Measurements from ENCODE around the gene UNK. TPM values are rescaled to one million over a fixed set of nuclear protein-coding genes. Genes with fewer than 3 reads are reported as not detected.
"Not testable (repeated sequence)": the region's sequence is repeated elsewhere in the genome, so short reads cannot be mapped to it uniquely, and the experiment has no call there.

UNK gene
- total and polyA plus RNA-seq, 2 donors (not counting 1 experiment from before 2014, with no cell fraction given): 35.5 to 70.3 TPM

- no peak overlapping the region for H2AFZ ChIP-seq (ENCODE audit: insufficient read depth, low read depth, low read length, poor library complexity, severe bottlenecking)
- intact Hi-C loops (cut with micrococcal nuclease): no loop called here
- Mint-ChIP-seq H3K9me3 (ENCODE audit: insufficient read depth) (no peaks in the 10 kb centered on the region), H3K27ac (no peak overlapping the region), H3K27me3 (no peaks in the 10 kb centered on the region), H3K4me1 (peaks cover 10% of the 10 kb centered on the region), H3K4me3 (no peak overlapping the region)
- no peak overlapping the region for H3K9ac ChIP-seq (ENCODE audit: low read length)
- no peak overlapping the region for H3K4me3 ChIP-seq (ENCODE audit: control extremely low read depth in 1 of 5, extremely low read depth in 1 of 5, insufficient read depth in 1 of 5, low read depth in 2 of 5, low read length in 4 of 5)
- DNase-seq: no peak
- no peak for TF ChIP-seq EZH2 (IDR thresholded peaks at IDR 0.05; ENCODE audit: borderline replicate concordance, insufficient read depth, low read depth, low read length, poor library complexity, severe bottlenecking)
- TF ChIP-seq, protein P1, sequence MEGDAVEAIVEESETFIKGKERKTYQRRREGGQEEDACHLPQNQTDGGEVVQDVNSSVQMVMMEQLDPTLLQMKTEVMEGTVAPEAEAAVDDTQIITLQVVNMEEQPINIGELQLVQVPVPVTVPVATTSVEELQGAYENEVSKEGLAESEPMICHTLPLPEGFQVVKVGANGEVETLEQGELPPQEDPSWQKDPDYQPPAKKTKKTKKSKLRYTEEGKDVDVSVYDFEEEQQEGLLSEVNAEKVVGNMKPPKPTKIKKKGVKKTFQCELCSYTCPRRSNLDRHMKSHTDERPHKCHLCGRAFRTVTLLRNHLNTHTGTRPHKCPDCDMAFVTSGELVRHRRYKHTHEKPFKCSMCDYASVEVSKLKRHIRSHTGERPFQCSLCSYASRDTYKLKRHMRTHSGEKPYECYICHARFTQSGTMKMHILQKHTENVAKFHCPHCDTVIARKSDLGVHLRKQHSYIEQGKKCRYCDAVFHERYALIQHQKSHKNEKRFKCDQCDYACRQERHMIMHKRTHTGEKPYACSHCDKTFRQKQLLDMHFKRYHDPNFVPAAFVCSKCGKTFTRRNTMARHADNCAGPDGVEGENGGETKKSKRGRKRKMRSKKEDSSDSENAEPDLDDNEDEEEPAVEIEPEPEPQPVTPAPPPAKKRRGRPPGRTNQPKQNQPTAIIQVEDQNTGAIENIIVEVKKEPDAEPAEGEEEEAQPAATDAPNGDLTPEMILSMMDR (IDR thresholded peaks at IDR 0.05): no peak
- no peak overlapping the region for H3K4me2 ChIP-seq (replicated peaks; ENCODE audit: low read depth, low read length, poor library complexity, severe bottlenecking)
- POLR2A ChIA-PET: no interaction called here
- no peaks in the 10 kb centered on the region for H4K20me1 ChIP-seq (ENCODE audit: control insufficient read depth, insufficient read depth, low read length, poor library complexity, severe bottlenecking)
- H3K36me3 ChIP-seq (replicated peaks in 1 of 2; ENCODE audit: control extremely low read depth in 1 of 2, control insufficient read depth in 1 of 2, extremely low read depth in 1 of 2, insufficient read depth in 2 of 2, low read length in 1 of 2): no peaks in the 10 kb centered on the region
- H3K27me3 ChIP-seq (replicated peaks in 1 of 4; ENCODE audit: control extremely low read depth in 1 of 4, control insufficient read depth in 3 of 4, insufficient read depth in 4 of 4, low read length in 3 of 4): no peaks in the 10 kb centered on the region
- H3K27ac ChIP-seq (ENCODE audit: low read length in 2 of 2): no peak overlapping the region
- ATAC-seq (ENCODE audit: low read depth): no peak
- CTCF ChIA-PET: no interaction called here
- 92% methylated on average over 22 of the region's 23 CpGs for WGBS (ENCODE audit: insufficient coverage)
- peaks cover 5 to 11% of the 10 kb centered on the region in 2 donors for H3K4me1 ChIP-seq (ENCODE audit: control insufficient read depth in 2 of 2, insufficient read depth in 2 of 2, low read length in 2 of 2)
- H3K9me3 ChIP-seq (ENCODE audit: control extremely low read depth in 1 of 3, control insufficient read depth in 2 of 3, insufficient read depth in 1 of 3, low read length in 2 of 3): no peaks in the 10 kb centered on the region
- H3K79me2 ChIP-seq (ENCODE audit: control insufficient read depth, insufficient read depth, low read length): no peaks in the 10 kb centered on the region
Measured at GRCh38 chr17:75869282-75870141, 84.9 kb downstream of the UNK start.

DNA sequence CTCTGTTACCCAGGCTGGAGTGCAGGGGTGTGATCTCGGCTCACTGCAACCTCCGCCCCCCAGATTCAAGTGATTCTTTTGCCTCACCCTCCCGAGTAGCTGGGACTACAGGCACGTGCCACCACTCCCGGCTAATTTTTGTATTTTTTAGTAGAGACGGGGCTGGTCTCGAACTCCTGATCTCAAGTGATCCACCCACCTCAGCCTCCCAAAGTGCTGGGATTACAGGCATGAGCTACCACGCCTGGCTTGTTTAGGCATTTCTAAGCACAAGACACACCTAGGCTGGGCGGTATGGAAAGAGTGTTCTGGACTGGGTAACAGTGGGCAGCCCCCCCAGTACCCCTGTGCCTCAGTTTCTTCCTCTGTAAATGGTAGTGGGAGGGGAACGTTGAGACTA is 85.6 kb downstream of the UNK start:
- WGBS (ENCODE audit: insufficient coverage): 93% methylated on average over 7 of the region's 10 CpGs

More for the DNA sequence above, 85.6 kb downstream of the UNK start:
- H3K4me1 ChIP-seq (ENCODE audit: control insufficient read depth in 2 of 2, insufficient read depth in 2 of 2, low read length in 2 of 2): peaks cover under 1 to 12% of the 10 kb centered on the region in 2 donors
- intact Hi-C loops (cut with micrococcal nuclease); H3K4me3 ChIP-seq (ENCODE audit: control extremely low read depth in 1 of 5, extremely low read depth in 1 of 5, insufficient read depth in 1 of 5, low read depth in 2 of 5, low read length in 4 of 5); H3K27me3 Mint-ChIP-seq; CTCF ChIA-PET; H3K9me3 Mint-ChIP-seq (ENCODE audit: insufficient read depth); H2AFZ ChIP-seq (ENCODE audit: insufficient read depth, low read depth, low read length, poor library complexity, severe bottlenecking); H3K27me3 ChIP-seq (replicated peaks in 1 of 4; ENCODE audit: control extremely low read depth in 1 of 4, control insufficient read depth in 3 of 4, insufficient read depth in 4 of 4, low read length in 3 of 4); H3K9me3 ChIP-seq (ENCODE audit: control extremely low read depth in 1 of 3, control insufficient read depth in 2 of 3, insufficient read depth in 1 of 3, low read length in 2 of 3); H3K27ac Mint-ChIP-seq; POLR2A ChIA-PET; H3K9ac ChIP-seq (ENCODE audit: low read length); H3K27ac ChIP-seq (ENCODE audit: low read length in 2 of 2); ATAC-seq (ENCODE audit: low read depth); H3K4me3 Mint-ChIP-seq; H3K4me2 ChIP-seq (replicated peaks; ENCODE audit: low read depth, low read length, poor library complexity, severe bottlenecking); H3K79me2 ChIP-seq (ENCODE audit: control insufficient read depth, insufficient read depth, low read length); H3K4me1 Mint-ChIP-seq; DNase-seq; H4K20me1 ChIP-seq (ENCODE audit: control insufficient read depth, insufficient read depth, low read length, poor library complexity, severe bottlenecking); H3K36me3 ChIP-seq (replicated peaks in 1 of 2; ENCODE audit: control extremely low read depth in 1 of 2, control insufficient read depth in 1 of 2, extremely low read depth in 1 of 2, insufficient read depth in 2 of 2, low read length in 1 of 2): not testable (repeated sequence)

Data from B cell (primary cell).